ENCODE results near the gene KLC4. TPM values are rescaled to one million over a fixed set of nuclear protein-coding genes. Genes with fewer than 3 reads are reported as not detected.
A peak's percentile ranks its signal among the peaks of the same experiment; 100 is the strongest.

The KLC4 gene
- total and polyA plus RNA-seq, 9 of the 15 experiments (the other 6 are each of a cell fraction or from before 2014, with no cell fraction given): 1.7 to 16.2 (median 7.7) TPM

DNA sequence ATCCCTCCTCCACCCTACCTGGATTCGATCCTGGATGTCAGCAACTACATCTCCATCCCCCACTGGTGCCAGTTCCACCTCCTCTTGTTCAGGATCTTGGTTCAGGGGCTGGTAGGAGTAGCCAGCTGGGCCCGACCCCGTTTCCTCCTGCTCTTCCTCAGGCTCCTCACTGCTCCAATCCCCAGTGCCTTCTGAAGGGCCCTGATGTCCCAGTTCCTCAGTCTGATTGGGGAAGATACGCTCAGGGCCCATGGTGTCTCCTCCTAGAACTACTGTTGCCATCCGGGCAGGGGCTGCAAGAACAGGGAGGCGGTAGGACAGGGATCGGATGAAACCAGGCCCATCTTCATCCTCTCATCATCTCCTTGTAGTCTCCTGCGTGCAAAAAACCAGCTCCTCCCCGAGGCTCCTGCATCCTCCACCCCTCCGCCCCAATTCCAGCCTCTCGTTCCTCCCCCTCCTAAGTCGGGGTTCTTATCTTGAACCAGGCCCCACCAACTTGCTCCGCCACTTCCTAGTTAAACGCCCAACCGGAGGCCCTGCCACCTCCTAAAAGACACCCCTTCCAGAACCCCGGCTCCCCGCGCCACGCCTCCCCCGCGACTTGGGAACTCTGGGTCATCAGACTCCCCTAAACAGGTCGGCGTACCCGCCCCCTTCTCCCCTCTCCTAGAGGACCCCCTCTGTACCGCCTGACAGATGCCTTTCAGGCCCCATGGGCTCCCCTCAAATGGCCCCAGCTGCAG, 46.2 kb upstream of the KLC4 start (continued):
- TF ChIP-seq, protein P1, sequence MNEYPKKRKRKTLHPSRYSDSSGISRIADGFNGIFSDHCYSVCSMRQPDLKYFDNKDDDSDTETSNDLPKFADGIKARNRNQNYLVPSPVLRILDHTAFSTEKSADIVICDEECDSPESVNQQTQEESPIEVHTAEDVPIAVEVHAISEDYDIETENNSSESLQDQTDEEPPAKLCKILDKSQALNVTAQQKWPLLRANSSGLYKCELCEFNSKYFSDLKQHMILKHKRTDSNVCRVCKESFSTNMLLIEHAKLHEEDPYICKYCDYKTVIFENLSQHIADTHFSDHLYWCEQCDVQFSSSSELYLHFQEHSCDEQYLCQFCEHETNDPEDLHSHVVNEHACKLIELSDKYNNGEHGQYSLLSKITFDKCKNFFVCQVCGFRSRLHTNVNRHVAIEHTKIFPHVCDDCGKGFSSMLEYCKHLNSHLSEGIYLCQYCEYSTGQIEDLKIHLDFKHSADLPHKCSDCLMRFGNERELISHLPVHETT (CRISPR knock-in tag; conservative IDR thresholded peaks at IDR 0.05 in 1 of 2, IDR thresholded peaks at IDR 0.05 in 1 of 2): peak in 1 of 2 experiments; percentile 95; a peak in 2 of 4 replicates
- TF ChIP-seq SMARCA4 (IDR thresholded peaks at IDR 0.05): 0 out of 2 replicates have a peak, but pooled peaks have one; percentile 26
- TF ChIP-seq HDAC6 (IDR thresholded peaks at IDR 0.05; ENCODE audit: low read depth, low read length): no peak
- TF ChIP-seq SAP30 (IDR thresholded peaks at IDR 0.05; ENCODE audit: borderline replicate concordance, insufficient read depth, low read depth, low read length, poor library complexity, severe bottlenecking): peak; percentile 68
- TF ChIP-seq, protein P2, sequence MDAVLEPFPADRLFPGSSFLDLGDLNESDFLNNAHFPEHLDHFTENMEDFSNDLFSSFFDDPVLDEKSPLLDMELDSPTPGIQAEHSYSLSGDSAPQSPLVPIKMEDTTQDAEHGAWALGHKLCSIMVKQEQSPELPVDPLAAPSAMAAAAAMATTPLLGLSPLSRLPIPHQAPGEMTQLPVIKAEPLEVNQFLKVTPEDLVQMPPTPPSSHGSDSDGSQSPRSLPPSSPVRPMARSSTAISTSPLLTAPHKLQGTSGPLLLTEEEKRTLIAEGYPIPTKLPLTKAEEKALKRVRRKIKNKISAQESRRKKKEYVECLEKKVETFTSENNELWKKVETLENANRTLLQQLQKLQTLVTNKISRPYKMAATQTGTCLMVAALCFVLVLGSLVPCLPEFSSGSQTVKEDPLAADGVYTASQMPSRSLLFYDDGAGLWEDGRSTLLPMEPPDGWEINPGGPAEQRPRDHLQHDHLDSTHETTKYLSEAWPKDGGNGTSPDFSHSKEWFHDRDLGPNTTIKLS (IDR thresholded peaks at IDR 0.05; ENCODE audit: borderline replicate concordance, low read depth): no peak
- TF ChIP-seq, protein P3, sequence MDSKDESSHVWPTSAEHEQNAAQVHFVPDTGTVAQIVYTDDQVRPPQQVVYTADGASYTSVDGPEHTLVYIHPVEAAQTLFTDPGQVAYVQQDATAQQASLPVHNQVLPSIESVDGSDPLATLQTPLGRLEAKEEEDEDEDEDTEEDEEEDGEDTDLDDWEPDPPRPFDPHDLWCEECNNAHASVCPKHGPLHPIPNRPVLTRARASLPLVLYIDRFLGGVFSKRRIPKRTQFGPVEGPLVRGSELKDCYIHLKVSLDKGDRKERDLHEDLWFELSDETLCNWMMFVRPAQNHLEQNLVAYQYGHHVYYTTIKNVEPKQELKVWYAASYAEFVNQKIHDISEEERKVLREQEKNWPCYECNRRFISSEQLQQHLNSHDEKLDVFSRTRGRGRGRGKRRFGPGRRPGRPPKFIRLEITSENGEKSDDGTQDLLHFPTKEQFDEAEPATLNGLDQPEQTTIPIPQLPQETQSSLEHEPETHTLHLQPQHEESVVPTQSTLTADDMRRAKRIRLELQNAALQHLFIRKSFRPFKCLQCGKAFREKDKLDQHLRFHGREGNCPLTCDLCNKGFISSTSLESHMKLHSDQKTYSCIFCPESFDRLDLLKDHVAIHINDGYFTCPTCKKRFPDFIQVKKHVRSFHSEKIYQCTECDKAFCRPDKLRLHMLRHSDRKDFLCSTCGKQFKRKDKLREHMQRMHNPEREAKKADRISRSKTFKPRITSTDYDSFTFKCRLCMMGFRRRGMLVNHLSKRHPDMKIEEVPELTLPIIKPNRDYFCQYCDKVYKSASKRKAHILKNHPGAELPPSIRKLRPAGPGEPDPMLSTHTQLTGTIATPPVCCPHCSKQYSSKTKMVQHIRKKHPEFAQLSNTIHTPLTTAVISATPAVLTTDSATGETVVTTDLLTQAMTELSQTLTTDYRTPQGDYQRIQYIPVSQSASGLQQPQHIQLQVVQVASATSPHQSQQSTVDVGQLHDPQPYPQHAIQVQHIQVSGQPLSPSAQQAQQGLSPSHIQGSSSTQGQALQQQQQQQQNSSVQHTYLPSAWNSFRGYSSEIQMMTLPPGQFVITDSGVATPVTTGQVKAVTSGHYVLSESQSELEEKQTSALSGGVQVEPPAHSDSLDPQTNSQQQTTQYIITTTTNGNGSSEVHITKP (IDR thresholded peaks at IDR 0.05; ENCODE audit: partially characterized antibody): peak; percentile 54
- TF ChIP-seq EGR1 (conservative IDR thresholded peaks at IDR 0.05): peak; percentile 51
